GM21619 (cell line): ENCODE measurements around the gene MARCHF10.
"Not testable (repeated sequence)": the region's sequence is repeated elsewhere in the genome, so short reads cannot be mapped to it uniquely, and the experiment has no call there.

Source experiments
- ATAC-seq: cut with Tn5 transposase; IDR thresholded peaks from one replicate; pipeline ENCODE4 v1.9.1; 2021; ENCODE audit not compliant: unreplicated experiment

MARCHF10 gene

DNA sequence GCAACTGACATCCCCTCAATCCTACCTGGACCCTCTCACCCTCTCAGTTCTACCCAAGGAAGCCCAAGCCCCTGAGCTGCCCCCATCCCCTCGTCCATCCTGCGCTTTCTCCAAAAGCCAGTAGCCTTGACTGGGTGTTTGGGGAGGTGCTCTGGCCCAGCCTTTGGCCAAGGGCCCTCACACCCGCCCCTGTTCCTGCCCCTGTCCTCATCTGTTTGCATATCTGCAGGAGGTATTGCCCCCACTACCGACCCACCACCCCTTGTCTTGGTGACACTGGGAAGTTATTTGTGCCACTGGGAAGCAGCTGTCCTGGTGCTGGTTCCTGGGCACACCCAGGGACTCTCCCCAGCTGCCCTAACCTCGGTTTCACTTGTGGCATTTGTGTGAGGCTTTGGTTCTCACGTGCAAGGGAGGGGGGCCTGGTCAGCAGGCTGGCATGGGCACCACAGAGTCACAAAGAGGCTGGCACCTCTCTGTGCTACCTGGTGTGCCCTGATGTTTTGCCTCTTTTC lies 105.3 kb downstream of the MARCHF10 start:
- ATAC-seq = no peak

DNA sequence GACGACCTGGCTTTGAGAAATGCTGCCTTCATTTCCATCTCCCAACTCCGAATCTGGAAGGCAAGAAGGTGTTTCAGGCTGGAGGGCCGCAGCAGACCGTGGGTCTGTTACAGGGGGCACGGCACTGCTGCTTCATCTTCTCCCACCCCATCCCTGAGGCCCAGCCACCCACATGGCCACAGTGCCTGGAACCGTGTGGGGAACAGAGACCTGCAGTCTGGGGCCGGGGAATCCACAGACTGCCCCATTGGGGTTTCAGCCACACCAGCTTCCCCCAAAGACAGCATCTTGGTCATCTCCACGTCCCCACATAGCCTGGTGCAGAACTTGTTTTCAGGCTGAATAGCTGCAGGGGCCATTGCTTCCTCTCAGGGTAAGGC lies 106.4 kb downstream of the MARCHF10 start:
- no peak for ATAC-seq

DNA sequence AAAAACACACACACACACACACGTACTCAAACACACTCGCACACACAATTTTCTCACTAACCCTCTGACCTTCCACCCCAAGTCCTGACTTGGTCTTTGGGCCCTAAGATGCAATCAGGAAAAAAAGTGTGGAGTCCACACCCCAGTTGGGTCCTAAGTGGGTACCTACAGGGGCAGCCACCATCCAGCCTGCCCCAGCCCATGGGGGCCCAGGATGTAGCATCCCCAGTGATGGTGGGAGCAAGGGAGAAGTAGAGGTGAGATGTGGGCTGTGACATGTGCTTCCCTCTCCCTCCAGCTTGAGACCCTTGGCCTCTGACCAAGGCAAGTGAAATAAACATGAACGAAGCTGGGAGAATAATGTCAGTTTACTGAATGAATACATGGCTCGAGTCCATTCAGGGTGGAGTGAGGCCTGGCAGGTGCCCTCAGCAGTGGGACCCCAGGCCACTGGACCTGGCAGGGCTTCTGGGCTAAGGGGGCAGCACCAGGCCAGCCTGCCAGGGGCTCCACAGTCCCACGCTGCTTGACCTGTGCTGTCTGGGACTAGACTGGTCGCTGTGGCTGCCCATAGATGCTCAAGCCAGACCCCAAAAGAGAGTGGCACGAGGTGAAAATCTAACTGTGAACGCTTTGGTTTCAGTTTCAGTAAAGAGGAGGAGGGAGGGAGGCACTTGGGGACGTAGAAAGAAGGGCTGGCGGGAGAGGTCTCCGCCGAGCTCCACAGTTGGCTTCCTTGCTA lies 107.0 kb downstream of the MARCHF10 start:
- no peak for ATAC-seq

DNA sequence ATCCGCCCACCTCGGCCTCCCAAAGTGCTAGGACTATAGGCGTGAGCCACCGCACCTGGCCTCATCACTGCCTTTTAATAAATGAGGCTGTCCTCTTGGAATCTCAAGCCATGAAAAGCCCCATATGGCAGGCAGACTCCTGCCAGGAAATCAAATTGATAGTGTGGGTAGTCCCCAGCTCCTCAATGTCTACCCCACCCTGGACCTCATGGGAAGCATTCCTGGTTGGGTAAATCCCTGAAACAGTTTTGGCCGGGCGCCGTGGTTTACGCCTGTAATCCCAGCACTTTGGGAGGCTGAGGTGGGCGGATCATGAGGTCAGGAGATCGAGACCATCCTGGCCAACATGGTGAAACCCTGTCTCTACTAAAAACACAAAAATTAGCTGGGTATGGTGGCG lies 109.7 kb downstream of the MARCHF10 start:
- ATAC-seq = not testable (repeated sequence)

DNA sequence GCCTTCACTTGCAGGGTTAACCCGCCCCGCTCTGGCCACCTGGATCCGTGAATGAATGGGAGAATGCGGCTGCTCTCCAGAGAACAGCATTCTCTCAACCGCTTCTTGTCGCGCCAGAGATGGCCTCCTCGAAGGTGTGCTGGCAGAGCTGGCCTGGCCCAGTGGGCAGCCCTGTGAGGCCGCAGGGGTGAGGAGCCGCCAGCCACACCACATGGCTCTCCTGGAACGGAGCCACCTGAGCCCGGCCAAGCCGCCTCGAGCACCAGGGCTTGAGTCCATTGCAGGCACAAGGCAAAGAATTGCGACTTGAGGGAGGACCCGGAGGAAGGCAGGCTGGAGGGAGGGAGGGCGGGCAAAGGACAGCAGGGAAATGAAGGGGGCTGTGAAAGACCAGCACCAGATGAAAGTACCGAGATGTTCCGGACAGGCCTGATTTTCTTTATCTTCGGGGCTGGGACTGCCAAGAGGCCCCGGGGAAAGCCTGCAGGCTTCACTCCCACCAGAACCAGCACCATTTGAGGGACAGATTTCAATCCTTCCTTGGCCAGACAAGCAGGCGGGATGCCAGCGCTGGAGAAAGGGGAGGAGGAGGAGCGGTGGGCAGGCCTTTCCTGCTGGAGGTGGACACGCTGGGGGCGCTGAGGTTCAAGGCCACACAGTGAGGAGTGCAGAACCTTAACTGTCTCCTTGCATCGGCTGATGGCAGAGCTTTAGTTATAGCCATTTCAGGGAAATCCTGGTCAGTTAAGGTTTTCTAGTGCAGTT lies 111.2 kb downstream of the MARCHF10 start:
- no peak for ATAC-seq

GRCh38 chr17:62696256-62696655 lies 111.9 kb downstream of the MARCHF10 start:
- ATAC-seq = no peak

DNA sequence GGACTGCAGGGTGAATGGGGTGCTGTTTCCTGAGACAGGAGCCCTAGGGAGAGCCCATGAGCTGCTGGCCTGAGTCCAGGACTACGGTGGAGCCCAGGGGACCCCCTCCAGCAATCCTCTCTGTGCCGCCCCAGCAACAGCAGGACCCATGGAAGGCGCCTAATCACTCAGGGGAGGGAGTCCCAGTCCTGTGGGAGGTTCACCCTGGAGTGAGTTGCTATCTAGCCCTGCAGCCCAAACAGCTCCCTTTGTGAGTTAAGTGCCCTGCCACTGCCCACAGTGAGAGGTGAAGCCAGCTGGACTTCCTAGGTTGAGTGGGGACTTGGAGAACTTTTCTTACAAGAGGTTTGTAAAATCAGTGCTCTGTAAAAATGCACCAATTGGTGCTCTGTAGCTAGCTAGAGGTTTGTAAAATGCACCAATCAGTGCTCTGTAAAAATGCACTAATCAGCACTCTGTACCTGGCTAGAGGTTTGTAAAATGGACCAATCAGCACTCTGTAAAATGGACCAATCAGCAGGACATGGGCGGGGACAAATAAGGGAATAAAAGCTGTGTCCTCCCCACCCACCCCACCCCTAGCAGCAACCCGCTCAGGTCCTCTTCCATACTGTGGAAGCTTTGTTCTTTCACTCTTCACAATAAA lies 112.9 kb downstream of the MARCHF10 start:
- not testable (repeated sequence) for ATAC-seq

- no peak for ATAC-seq
Observed at GRCh38 chr17:62693616-62694409, 114.3 kb downstream of the MARCHF10 start.

DNA sequence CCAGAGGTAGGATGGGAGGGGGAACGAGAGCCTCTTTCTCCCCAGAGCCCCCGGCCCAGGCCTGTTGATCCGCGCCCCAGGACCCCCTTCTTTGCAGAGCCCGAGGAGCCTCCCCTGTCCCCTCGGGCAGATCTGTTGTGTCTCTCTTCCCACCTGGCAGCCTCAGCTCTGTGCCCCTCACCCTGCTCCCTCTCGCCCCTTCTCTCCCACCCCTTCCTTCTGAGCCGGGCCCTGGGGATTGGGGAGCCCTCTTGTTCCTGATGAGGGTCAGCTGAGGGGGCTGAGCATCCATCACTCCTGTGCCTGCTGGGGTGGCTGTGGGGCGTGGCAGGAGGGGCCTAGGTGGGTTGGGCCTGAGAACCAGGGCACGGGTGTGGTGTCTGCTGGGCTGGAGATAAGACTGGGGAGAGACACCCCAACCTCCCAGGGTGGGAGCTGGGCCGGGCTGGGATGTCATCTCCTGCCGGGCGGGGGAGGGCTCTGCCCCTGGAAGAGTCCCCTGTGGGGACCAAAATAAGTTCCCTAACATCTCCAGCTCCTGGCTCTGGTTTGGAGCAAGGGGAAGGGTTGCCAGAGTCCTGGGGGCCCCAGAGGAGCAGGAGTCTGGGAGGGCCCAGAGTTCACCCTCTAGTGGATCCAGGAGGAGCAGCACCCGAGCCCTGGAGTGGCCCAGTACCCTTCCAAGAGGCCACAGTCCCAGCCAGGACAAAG lies 115.2 kb downstream of the MARCHF10 start:
- no peak for ATAC-seq

GRCh38 chr17:62692159-62692651 lies 115.9 kb downstream of the MARCHF10 start:
- ATAC-seq = no peak

DNA sequence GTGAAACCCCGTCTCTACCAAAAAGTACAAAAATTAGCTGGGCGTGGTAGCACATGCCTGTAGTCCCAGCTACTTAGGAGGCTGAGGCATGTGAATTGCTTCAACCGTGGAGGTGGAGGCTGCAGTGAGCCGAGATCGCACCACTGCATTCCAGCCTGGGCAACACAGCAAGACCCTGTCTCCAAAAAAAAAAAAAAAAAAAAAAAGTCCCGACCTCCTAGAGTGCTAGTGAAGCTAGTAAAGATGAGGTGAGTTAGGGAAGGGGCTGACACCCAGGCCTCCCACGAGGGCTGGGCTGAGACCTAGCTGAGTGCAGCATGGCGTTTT lies 116.6 kb downstream of the MARCHF10 start:
- ATAC-seq = not testable (repeated sequence)

GRCh38 chr17:62690168-62690897 lies 117.8 kb downstream of the MARCHF10 start:
- no peak for ATAC-seq

DNA sequence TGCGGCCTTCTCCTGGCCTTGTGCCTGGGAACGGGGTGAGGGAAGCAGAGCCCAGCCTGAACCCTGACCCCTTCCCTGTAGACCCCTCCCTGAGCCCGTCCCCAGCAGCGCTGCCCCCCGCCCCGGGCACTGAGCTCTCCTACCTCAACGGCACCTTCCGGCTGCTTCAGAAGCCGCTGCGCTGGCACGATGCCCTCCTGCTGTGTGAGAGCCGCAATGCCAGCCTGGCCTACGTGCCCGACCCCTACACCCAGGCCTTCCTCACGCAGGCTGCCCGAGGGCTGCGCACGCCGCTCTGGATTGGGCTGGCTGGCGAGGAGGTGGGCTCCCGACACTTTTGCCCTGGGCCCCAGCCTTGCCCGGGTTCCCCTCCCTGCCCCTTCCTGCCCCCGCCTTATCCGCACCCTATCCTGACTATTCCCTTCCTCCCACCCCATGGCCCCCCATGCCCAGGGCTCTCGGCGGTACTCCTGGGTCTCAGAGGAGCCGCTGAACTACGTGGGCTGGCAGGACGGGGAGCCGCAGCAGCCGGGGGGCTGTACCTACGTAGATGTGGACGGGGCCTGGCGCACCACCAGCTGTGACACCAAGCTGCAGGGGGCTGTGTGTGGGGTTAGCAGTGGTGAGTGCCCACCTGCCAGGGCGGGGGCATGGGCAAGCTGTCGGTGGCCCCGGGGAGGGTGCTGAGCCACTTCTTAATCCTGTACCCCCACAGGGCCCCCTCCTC lies 118.5 kb downstream of the MARCHF10 start:
- no peak for ATAC-seq

DNA sequence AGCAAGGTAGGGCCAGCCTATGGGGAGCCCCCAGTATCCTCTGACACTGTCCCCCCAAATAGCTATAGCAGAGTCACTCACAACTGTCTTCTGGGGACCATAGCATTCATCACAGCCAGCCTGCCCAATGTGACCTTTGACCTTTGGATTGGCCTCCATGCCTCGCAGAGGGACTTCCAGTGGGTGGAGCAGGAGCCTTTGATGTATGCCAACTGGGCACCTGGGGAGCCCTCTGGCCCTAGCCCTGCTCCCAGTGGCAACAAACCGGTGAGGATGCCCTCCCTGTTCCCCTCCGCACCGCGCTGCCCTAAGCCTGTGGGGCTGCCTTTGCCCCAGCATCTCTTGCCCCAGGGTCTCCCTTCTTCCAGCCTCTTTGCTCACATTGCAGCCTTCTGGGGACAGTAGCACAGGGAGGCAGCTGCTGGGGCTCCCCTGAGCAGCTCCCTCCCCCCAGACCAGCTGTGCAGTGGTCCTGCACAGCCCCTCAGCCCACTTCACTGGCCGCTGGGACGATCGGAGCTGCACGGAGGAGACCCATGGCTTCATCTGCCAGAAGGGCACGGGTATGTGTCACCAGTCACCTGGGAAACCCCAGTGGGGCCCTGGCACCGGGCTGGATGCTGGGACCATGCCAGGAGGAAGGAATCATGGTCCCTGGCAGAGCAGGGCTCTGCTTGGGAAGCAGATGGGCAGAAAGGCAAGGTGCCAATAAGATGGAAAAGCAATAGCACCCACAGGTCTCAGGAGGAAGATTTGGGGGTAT lies 119.5 kb downstream of the MARCHF10 start:
- no peak for ATAC-seq

GRCh38 chr17:62687997-62688396 lies 120.1 kb downstream of the MARCHF10 start:
- ATAC-seq = no peak

DNA sequence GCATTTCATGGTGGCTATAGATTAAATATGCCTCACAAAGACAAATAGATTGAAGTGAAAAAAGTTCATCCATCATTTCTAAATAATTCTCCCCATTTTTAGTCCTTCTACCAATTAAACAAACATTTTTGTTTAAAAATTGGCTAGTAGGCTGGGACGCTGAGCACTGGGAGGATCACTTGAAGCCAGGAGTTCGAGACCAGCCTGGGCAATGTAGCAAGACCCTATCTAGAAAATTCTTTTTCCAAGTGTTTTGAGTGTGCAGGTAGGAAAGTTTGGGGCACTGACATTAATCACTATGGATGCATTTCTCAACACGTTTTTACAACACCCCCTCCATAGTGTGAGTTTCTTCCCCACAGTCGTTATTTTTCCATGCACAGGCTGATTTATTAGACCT lies 123.9 kb downstream of the MARCHF10 start:
- no peak for ATAC-seq

- ATAC-seq = no peak
Observed at GRCh38 chr17:62681939-62682381, 126.2 kb downstream of the MARCHF10 start.
